NT2/D1 (cell line): ENCODE data around the gene SEC24D.

Experiments
- SUZ12 ChIP-seq: IDR thresholded peaks from 2 replicates; pipeline ENCODE4 v1.6.1; 2011; ENCODE audit not compliant: insufficient read length, insufficient read depth; ENCODE audit errors: extremely low read depth
- YY1 ChIP-seq: IDR thresholded peaks from 2 replicates; pipeline ENCODE4 v1.6.1; 2011; ENCODE audit not compliant: insufficient read length, insufficient read depth
- ZNF274 ChIP-seq: IDR thresholded peaks from 2 replicates; pipeline ENCODE4 v1.6.1; 2011; ENCODE audit warnings: mild to moderate bottlenecking, low read depth, low read length

DNA sequence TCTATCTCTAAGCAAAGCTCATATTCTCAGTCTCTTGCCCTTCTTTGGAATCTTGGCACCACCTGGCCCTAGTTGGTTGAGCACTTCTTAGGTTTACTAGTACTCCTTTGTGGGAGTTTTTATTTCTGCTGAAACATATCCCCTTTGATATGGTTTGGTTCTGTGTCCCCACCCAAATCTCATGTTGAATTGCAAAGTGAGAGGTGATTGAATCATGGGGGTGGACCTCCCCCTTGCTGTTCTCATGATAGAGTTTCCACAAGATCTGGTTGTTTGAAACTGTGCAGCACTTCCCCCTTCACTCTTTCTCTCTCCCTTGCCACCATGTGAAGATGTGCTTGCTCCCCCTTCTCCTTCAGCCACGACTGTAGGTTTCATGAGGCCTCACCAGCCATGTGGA is 30.5 kb upstream of the SEC24D start:
- TF ChIP-seq ZNF274 = no peak
- TF ChIP-seq YY1 = no peak
- TF ChIP-seq SUZ12 = no peak
